Gastroesophageal sphincter (tissue), 3 donors: Measurements from ENCODE around the gene FHL1.

ENCODE experiments used
- CTCF ChIP-seq, 4 experiments: fragments of 200-600 bp in 2 of 4; fragments of 450-650 bp in 2 of 4; sonication (generic) in 1 of 4; IDR thresholded peaks; one replicate each; pipeline ENCODE4 v1.5.1; 2017 to 2019; ENCODE audit warnings: antibody characterized with exemption in 4 of 4, mild to moderate bottlenecking in 2 of 4, moderate library complexity in 2 of 4
- POLR2A ChIP-seq, 2 donors: fragments of 450-650 bp; IDR thresholded peaks; one replicate each; pipeline ENCODE4 v1.6.1; 2017; ENCODE audit warnings: antibody characterized with exemption in 2 of 2, mild to moderate bottlenecking in 2 of 2, moderate library complexity in 1 of 2

- no peak for TF ChIP-seq CTCF (IDR thresholded peaks at IDR 0.05)
- TF ChIP-seq POLR2A (IDR thresholded peaks at IDR 0.05), result no peak
These were observed 108.2 kb downstream of the FHL1 start for GRCh38 chrX:136255541-136255940.
